GM18507 (cell line): ENCODE measurements around the gene DSPP.
A peak's percentile ranks its signal among the peaks of the same experiment; 100 is the strongest.
"Not testable (repeated sequence)": the region's sequence is repeated elsewhere in the genome, so short reads cannot be mapped to it uniquely, and the experiment has no call there.

ENCODE experiments used
- DNase-seq: peaks from one replicate; pipeline ENCODE4 v3.0.0; 2011; ENCODE audit warnings: low read depth; ENCODE audit not compliant: insufficient read length; ENCODE audit errors: extremely low spot score
- FAIRE-seq: peaks from 2 replicates; lab custom pipeline; 2011; peaks lifted over from hg19 to GRCh38; lab: Jason Lieb, UNC

Gene DSPP

DNA sequence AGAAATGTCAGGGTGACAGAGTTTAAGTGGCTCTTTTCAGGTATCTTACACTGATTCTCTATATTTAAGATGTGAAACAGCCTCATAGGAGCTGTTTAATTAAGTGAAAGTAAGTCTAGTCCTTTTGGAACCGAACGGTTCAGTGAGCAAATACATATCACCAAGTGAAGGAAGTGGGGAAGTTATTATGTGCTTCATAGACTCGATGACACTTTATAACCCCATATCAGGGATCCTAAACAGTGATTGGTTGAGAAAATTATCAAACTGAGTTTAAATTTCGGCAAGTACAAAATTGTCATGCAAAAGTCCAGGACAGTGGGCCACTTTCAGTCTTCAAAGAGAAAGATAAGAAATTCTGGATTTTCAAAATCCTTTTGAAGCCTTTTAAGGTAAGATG, at the start of gene DSPP:
Gene DSPP, plus strand, starts transcription at position 301 of the 400 bp plus-strand sequence. CDS start 2,380 bp downstream, outside the sequence.
- no peak for DNase-seq
- FAIRE-seq = no peak

DNA sequence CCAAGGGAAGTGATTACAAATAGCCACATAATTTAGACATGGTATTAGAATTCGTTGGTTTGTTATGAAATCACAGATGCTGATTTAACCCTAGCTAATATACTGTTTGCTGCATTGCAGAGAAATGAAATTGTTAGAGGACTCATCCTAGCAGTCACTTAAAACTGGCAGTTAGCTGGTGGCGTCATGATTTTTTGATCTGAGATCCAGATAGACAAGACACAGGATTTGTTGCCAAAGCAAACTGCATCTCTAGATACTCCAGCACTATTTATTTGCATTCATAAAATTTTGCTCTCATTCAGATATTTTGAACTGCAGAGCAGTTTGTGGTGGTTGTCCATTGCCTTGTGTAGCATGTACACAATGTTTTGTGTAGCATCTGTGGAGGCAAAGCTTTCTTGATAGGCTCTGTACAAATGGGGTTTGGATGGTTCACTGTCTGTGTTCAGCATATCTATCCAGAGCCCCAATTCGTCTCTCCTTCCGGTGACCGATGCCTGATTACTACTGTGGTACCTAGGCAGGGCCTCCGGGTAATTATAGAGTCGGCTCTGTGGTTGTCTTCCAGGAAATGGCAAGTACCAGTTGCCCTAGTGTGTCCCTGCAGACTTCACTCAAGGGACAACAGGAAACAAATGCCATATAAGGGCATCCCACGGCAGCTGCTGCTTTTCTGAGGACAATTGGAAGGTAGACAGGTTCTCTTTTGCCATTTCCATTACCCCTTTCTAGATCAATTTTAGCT, 49.1 kb upstream of the DSPP start:
- peak; percentile 68 for FAIRE-seq
- DNase-seq = peak; percentile 14

DNA sequence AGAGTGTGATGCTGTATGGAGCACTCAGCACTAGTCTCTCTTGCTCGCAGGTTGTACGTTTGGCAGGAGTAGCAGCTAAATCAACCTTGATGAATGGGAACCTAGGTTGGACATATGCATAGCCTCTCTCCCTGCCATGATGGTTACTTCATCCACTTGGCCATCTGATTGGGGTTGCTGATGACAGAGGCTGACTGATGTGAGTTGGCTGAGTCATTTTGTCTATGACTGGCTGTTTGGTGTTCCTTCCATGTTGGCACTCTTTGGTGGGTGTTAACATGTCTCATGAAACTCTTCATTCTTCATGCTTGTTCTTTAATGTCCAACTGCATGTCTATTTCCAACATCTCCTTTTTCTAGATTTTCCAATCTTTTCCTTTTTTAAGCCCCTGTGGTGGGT, 47.5 kb upstream of the DSPP start:
- FAIRE-seq = no peak
- DNase-seq = no peak

DNA sequence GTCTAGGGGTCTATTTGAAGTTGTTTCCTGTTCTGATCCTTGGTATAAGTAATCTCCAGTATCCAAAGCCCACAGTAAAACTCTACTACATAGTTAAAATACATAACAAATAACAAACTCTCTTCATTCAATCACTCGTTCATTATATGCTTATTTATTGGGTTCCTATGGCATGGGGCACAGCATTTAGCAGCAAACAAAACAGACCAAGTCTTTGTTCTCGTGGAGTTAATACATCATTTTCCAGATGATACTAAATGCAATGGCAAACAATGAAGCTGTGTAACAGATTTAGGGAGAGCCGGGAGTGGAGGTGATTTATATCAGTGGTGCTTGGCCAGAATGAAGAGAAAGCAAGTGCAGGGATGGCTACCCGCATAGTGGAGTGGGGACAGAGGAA, 42.6 kb upstream of the DSPP start:
- FAIRE-seq (no peak), DNase-seq (no peak)

DNA sequence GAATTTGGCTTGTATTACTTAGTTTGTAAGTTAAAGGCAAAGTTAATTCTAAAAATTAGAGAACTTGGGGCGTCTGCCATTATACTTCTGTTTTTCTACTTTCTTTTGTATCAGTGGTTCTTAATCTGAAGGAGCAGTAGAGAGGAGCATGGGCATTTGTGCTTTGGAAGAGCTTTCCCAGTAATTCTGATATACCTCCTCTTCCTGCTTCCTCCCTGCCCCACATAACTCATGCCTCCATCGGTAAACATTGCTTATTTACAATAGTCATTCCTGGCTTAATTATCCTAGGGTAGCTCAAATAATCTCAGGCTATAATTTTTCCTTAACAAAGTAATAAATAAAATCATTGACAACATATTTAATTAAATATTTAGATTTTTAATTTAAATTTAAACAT, 42.1 kb upstream of the DSPP start:
- no peak for DNase-seq

DNA sequence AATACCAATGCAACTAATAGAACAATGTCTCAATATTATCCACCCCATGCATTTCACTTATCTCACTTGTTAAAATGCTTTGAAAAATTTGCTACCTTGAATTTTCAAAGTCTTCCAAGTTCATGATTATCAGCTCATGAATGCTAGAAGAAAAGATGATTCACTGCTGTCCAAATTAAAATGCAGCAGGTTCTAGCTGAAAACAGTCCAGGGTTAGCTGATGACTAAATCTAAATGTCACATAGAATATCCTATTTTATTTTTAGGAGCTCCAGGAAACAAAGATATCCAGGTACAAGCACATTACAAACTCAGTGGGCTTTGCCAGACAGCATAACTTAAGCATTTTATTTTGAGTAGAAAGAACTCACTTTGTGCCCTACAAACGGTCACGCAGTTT, 41.1 kb upstream of the DSPP start:
- DNase-seq (no peak), FAIRE-seq (no peak)

More for the DNA sequence above, 42.1 kb upstream of the DSPP start:
- no peak for FAIRE-seq

DNA sequence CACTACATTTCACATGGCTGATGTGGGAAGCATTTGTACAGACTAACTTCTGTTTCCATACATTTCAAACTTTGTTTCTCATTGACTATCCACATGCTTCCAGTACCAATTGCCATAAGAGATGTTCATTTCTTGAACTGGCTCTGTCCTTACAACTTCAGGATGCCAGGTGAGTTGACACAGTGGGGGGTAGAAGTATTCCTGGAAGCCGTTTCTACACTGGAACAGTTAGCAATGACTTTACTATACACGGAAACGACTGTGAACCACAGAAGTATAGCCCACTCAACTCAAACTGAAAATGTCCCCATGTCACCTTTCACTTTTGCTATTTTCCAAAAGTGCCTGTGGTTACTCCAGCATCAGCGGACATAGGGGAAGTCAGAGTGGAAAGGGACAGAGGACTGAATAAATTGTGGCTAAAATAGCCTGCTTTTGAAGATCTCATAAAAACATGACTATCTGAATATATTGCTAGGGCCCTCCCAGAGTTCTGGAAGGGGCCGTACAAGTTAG, 38.0 kb upstream of the DSPP start:
- FAIRE-seq (no peak), DNase-seq (no peak)

DNA sequence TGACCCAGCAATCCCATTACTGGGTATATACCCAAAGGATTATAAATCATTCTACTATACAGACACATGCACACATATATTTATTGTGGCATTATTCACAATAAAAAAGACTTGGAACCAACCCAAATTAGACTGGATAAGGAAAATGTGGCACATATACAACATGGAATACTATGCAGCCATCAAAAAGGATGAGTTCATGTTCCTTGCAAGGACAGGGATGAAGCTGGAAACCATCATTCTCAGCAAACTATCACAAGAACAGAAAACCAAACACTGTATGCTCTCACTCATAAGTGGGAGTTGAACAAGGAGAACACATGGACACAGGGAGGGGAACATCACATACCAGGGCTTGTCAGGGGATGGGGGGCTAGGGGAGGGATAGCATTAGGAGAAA, 34.0 kb upstream of the DSPP start:
- DNase-seq, FAIRE-seq: not testable (repeated sequence)

DNA sequence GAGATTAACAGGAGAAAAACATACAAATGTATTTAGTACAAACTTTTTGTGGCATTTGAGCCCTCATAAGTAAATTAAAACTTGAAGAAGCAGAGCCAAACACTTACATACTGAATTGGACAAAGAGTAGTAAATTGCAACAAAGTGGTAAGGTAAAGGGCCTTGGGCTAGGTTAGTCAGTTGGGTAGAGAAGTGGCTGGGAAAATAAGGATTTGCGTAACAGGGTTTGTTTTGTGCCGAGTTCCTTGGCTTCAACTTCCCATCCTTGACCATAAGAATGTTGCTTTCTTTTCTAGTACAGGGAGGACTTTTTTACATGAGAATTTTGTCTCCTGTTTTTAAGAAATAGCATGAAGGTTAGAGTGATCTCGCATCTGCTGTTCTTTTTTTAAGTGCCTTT, 33.3 kb upstream of the DSPP start:
- DNase-seq (no peak), FAIRE-seq (no peak)

DNA sequence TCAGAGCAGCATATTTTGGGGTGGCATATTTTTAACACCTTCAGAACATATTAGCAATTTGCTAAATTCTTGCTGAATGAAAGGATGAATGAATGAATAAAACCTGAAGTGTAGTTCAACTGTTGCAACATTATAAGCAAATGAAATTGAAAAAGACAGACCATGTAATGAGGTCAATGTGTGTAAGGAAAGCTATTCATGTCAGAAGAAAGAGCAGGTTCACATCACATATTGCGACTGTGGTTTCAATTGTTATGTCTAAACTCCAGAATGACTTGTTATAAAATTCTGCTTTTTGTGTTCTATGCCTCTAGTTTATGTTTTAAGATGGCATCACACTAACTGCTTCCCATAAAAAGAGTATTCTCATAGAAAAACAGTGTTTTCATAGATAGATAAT, 32.9 kb upstream of the DSPP start:
- no peak for FAIRE-seq
- no peak for DNase-seq

DNA sequence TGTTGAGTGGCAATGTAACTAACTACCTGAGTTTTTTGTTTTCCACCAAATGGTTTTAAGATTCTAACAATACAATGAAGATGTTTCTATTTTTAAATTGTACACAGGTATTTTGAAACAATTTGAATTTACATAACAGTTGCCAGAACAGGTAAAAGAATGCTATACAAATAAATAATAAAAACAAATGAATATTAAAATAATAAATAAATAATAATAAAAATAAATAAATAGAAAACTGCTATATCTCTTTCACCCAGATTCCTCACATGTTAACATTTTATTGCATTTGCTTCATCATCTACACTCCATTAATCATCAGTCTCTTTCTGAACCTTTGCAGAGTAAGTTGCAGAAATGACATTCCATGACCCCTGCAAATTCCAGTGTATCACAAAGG, 32.3 kb upstream of the DSPP start:
- FAIRE-seq (no peak), DNase-seq (no peak)

DNA sequence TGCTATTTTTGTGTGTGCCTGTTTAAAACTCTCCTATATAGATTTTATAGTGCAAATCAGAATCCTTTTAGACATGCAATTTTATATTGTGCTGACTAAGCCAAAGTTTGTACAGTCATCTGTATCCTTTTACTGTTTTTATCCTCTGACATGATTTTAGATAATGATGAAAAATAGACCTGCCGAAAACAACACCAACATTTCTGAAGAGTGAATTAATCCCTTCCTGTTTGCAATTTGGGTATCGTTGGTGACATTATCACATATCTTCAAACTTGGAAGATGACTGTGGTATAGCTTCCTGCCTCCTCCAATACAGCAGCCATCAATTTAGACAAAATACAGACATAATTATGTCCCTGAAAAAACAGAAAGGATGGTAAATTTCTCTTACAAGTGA, 28.9 kb upstream of the DSPP start:
- FAIRE-seq = no peak

DNA sequence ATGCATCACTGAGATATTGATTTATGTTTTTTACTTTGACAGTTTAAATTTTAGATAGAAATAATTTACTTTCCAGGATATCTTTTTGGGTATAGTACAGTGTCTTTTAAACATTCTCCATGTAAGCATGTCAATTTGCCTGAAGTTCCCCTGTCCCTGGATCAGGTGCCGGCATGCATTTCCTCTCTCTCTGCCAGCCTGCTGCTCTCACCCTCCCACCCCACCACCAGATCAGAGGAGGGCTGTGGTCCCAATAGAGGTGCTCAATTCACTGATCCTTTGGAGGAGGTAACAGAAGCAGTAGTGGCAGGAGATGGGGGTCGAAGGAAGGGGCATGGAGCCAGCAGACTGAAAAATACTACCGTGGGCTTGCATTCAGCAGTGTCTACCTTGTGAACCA, 28.3 kb upstream of the DSPP start:
- no peak for DNase-seq
- no peak for FAIRE-seq

More for the DNA sequence above, 28.9 kb upstream of the DSPP start:
- no peak for DNase-seq

DNA sequence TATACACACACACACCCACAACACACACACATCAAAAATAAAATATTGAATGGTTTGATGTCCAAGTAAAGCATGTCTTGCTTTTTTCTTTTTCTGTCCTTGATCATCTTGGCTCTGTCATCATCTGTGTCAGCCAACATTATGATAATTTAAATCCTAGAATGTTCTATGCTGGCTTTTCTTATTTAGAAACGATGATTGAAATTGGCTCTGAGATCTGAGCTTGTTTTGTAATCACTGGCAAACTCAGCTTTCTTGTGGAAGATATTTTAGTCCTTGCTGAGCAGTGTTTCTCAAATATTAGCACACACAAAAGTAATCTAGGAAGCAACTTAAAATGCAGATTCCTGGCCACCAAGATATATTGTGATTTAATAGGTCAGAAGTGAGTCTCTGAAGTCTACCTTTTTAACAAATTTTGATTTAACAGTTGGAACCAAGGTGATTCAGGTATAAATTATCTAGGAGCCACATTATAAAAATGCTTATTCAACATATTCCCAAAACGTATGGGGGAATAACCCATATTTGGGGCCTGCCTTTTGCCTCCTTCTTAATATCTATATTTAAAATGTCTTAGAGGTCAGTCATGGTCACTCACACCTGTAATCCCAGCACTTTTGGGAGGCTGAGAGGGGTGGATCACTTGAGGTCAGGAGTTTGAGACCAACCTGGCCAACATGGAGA, 24.0 kb upstream of the DSPP start:
- DNase-seq = no peak
- FAIRE-seq = no peak

DNA sequence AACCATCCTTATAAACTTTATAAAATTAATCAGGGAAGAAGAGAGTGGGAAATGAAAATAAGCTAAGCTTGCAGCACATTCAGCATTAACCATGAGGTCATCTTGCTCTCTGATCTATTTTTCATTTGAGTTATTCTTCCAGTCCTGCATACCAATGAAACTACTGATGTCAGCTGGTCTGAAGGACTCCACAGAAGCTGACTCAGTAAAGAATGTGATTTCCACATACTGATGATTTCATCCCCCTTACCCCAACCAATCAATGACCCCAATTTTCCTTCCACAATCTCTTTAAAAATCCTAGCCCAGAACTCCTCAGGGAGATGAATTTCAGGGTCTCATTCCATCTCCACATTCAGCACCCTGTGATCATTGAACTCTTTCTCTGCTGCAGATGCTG, 18.8 kb upstream of the DSPP start:
- DNase-seq (no peak), FAIRE-seq (no peak)

DNA sequence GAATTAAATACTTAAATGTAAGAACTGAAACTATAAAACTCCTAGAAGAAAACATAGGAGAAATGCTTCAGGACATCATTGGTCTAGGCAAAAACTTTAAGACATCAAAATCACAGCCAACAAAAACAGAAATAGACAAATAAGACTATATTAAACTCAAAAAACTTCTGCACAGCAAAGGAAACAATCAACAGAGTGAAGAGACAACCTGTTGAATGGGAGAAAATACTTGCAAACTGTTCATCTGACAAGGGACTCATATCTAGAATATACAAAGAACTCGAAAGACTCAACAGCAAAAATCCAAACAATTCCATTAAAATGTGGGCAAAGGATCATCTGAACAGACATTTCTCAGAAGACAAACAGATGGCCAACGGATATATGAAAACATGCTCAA, 16.2 kb upstream of the DSPP start:
- DNase-seq (no peak), FAIRE-seq (no peak)

DNA sequence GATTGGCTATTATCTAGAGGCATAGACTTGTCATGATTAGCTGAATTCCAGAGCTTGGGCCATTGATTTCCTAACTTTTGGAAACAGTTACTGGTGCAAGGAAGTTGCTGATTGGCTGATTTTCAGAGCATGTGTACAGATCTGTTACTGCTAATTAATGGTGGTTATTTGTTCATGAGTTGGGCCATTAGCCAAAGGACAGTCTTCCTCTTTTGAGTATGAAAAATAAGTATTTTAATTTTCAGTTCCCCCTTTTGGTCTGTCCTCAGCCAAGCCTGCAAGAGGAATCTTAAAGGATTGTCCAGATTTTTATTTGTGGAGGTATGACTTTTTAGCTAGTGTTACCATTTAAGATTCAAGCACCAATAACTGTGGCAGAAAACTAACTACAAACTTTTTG, 7.0 kb upstream of the DSPP start:
- DNase-seq (no peak), FAIRE-seq (no peak)

DNA sequence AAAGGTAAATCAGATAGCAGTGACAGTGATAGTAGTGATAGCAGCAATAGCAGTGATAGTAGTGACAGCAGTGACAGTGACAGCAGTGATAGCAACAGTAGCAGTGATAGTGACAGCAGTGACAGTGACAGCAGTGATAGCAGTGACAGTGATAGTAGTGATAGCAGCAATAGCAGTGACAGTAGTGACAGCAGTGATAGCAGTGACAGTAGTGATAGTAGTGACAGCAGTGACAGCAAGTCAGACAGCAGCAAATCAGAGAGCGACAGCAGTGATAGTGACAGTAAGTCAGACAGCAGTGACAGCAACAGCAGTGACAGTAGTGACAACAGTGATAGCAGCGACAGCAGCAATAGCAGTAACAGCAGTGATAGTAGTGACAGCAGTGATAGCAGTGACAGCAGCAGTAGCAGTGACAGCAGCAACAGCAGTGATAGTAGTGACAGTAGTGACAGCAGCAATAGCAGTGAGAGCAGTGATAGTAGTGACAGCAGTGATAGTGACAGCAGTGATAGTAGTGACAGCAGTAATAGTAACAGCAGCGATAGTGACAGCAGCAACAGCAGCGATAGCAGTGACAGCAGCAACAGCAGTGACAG, 6.1 kb downstream of the DSPP start:
- DNase-seq (no peak), FAIRE-seq (no peak)

DNA sequence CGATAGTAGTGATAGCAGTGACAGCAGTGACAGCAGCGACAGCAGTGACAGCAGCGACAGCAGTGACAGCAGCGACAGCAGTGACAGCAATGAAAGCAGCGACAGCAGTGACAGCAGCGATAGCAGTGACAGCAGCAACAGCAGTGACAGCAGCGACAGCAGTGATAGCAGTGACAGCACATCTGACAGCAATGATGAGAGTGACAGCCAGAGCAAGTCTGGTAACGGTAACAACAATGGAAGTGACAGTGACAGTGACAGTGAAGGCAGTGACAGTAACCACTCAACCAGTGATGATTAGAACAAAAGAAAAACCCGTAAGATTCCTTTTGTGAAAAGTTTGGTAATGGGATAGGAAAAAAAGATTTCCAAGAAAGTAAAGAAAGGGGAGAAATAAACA, 7.9 kb downstream of the DSPP start:
- FAIRE-seq (no peak), DNase-seq (no peak)

DNA sequence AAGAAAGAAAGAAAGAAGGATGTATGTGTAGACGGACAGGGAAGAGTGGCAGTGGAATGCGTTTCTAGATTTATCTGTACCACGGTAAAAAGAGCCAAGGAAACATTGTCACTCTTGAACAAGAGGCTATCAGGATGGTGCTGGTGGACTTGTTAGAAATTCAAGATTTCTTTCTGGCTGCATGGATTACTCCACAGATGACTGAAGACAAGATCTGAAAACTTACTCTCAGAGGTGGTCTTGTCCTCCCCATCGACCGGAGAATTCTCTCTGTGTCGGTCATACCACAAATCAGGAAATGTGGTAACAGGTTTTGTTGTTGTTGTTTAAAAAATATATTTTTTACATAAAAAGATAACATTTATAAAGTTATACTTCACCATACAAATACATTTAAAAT, 11.8 kb downstream of the DSPP start:
- no peak for DNase-seq

DNA sequence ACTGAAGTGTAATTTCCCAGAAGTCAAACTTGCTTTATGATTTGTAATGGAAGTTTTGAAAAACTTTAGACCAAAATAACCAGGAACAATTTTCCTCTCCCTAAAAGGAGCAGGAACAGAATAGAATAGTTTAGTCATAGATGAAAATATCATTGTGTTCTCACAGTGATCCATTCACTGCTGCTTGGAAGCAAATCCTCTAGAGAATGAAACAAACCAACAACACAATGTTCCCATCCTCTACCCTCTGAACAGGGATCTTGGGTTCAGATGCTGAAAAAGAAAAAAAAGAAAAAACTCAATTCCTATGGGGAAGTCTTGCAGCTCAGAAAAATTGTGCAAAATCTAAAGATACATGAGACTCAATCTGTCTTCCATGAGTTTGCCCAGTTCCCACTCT, 12.2 kb downstream of the DSPP start:
- FAIRE-seq = no peak
- DNase-seq = no peak

More for the DNA sequence above, 11.8 kb downstream of the DSPP start:
- FAIRE-seq = no peak
